Measurements from ENCODE around the gene ERMP1.

DNA sequence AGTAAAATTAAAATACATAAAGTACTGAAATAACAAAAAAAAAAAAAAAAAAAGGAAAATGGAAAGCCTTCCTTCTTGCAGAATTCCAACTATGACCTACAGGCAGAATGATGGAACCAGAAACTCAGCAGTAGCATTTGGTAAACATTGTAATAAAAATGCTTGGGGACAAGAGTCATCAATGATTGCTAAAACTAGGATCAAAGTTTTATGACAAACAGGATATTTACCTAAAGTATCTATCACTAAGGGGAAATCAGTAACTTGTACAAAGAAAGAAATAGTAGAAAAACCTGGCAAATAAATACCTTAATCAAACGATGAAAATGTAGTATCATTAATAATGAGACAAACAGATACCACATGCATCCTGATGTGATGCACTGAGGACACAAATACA, 17.5 kb downstream of the ERMP1 start:
- TF ChIP-seq, protein P1, sequence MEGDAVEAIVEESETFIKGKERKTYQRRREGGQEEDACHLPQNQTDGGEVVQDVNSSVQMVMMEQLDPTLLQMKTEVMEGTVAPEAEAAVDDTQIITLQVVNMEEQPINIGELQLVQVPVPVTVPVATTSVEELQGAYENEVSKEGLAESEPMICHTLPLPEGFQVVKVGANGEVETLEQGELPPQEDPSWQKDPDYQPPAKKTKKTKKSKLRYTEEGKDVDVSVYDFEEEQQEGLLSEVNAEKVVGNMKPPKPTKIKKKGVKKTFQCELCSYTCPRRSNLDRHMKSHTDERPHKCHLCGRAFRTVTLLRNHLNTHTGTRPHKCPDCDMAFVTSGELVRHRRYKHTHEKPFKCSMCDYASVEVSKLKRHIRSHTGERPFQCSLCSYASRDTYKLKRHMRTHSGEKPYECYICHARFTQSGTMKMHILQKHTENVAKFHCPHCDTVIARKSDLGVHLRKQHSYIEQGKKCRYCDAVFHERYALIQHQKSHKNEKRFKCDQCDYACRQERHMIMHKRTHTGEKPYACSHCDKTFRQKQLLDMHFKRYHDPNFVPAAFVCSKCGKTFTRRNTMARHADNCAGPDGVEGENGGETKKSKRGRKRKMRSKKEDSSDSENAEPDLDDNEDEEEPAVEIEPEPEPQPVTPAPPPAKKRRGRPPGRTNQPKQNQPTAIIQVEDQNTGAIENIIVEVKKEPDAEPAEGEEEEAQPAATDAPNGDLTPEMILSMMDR (conservative IDR thresholded peaks at IDR 0.05), result no peak
- no peak for TF ChIP-seq ZFX (IDR thresholded peaks at IDR 0.05)
